Mesenchymal stem cell (in vitro differentiated cells and primary cell): ENCODE measurements around the gene SETD1A.
A peak's percentile ranks its signal among the peaks of the same experiment; 100 is the strongest.

Source experiments
- DNase-seq: peaks from one replicate; pipeline ENCODE4 v3.0.0-alpha.2; 2013
- H2AFZ ChIP-seq: one replicate; pipeline ENCODE4 v1.6.1; 2013; ENCODE audit warnings: low read depth, mild to moderate bottlenecking, control low read depth, inconsistent platforms, low read length, moderate library complexity
- H2AK5ac ChIP-seq: 2 replicates; pipeline ENCODE4 v1.6.1; 2013; ENCODE audit warnings: low read length, moderate library complexity, mild to moderate bottlenecking, inconsistent platforms; ENCODE audit not compliant: severe bottlenecking
- H2BK120ac ChIP-seq: one replicate; pipeline ENCODE4 v1.6.1; 2013; ENCODE audit warnings: low read depth, mild to moderate bottlenecking, inconsistent platforms, low read length, moderate library complexity
- H2BK12ac ChIP-seq, 2 experiments: one replicate each; pipeline ENCODE4 v1.6.1; 2013; ENCODE audit warnings: inconsistent platforms in 2 of 2, low read length in 2 of 2, mild to moderate bottlenecking in 2 of 2, moderate library complexity in 2 of 2, control low read depth in 1 of 2
- H2BK15ac ChIP-seq: one replicate; pipeline ENCODE4 v1.6.1; 2013; ENCODE audit warnings: mild to moderate bottlenecking, low read depth, inconsistent platforms; ENCODE audit not compliant: poor library complexity, severe bottlenecking
- H2BK5ac ChIP-seq: 2 replicates; pipeline ENCODE4 v1.6.1; 2013; ENCODE audit warnings: low read depth, mild to moderate bottlenecking, low read length, control low read depth, inconsistent platforms; ENCODE audit not compliant: poor library complexity, severe bottlenecking
- H3K14ac ChIP-seq, 2 experiments: one replicate each; pipeline ENCODE4 v1.6.1; 2013; ENCODE audit warnings: inconsistent platforms in 2 of 2, low read length in 2 of 2, control low read depth in 1 of 2, mild to moderate bottlenecking in 1 of 2, moderate library complexity in 1 of 2
- H3K18ac ChIP-seq, 2 experiments: one replicate each; pipeline ENCODE4 v1.6.1; 2013; ENCODE audit warnings: inconsistent platforms in 2 of 2, low read length in 2 of 2, control low read depth in 1 of 2, low read depth in 1 of 2, mild to moderate bottlenecking in 1 of 2
- H3K23ac ChIP-seq, 2 experiments: one replicate each; pipeline ENCODE4 v1.6.1; 2013; ENCODE audit warnings: inconsistent platforms in 2 of 2, low read length in 2 of 2, mild to moderate bottlenecking in 2 of 2, moderate library complexity in 2 of 2, control low read depth in 1 of 2
- H3K27ac ChIP-seq: 2 replicates; pipeline ENCODE4 v1.5.1; 2013; ENCODE audit warnings: mild to moderate bottlenecking, moderate library complexity, low read length, control low read depth, inconsistent platforms; ENCODE audit not compliant: poor library complexity, severe bottlenecking
- H3K27me3 ChIP-seq, 2 experiments: 2 replicates each; pipeline versions ENCODE4 v1.6.1 to v1.7.0; 2013; ENCODE audit warnings: low read length in 2 of 2, mild to moderate bottlenecking in 2 of 2, moderate library complexity in 2 of 2, control low read depth in 1 of 2, inconsistent platforms in 1 of 2; ENCODE audit not compliant: control insufficient read depth in 1 of 2, insufficient read depth in 1 of 2
- H3K36me3 ChIP-seq, 2 experiments: 2 replicates each; pipeline versions ENCODE4 v1.6.1 to v1.7.0; 2013; ENCODE audit warnings: low read length in 2 of 2, control low read depth in 1 of 2, inconsistent platforms in 1 of 2, low read depth in 1 of 2, mild to moderate bottlenecking in 1 of 2; ENCODE audit not compliant: insufficient read depth in 2 of 2, control insufficient read depth in 1 of 2
- H3K4ac ChIP-seq, 2 experiments: one replicate each; pipeline ENCODE4 v1.6.1; 2013; ENCODE audit warnings: inconsistent platforms in 2 of 2, low read length in 2 of 2, mild to moderate bottlenecking in 2 of 2, moderate library complexity in 2 of 2, control low read depth in 1 of 2, low read depth in 1 of 2
- H3K4me1 ChIP-seq: 2 replicates; pipeline ENCODE4 v1.6.1; 2013; ENCODE audit warnings: low read depth, low read length, control low read depth; ENCODE audit not compliant: control insufficient read depth, insufficient read depth
- H3K4me2 ChIP-seq: 2 replicates; pipeline ENCODE4 v1.6.1; 2013; ENCODE audit warnings: low read length, mild to moderate bottlenecking, inconsistent platforms; ENCODE audit not compliant: poor library complexity, severe bottlenecking
- H3K4me3 ChIP-seq, 2 experiments: 2 replicates each; pipeline versions ENCODE4 v1.5.1 to v1.7.0; 2013; ENCODE audit warnings: low read length in 2 of 2, mild to moderate bottlenecking in 2 of 2, control low read depth in 1 of 2, low read depth in 1 of 2; ENCODE audit not compliant: insufficient read depth in 1 of 2
- H3K79me1 ChIP-seq: replicated peaks from 2 replicates; pipeline ENCODE4 v1.6.1; 2013; ENCODE audit warnings: mild to moderate bottlenecking, control low read depth, low read length, inconsistent platforms; ENCODE audit not compliant: poor library complexity, severe bottlenecking
- H3K9ac ChIP-seq: 2 replicates; pipeline ENCODE4 v1.7.0; 2013; ENCODE audit warnings: mild to moderate bottlenecking, low read length, moderate library complexity
- H3K9me3 ChIP-seq: 2 replicates; pipeline ENCODE4 v1.7.0; 2013; ENCODE audit warnings: mild to moderate bottlenecking, low read length; ENCODE audit not compliant: control insufficient read depth
- H4K8ac ChIP-seq: one replicate; pipeline ENCODE4 v1.6.1; 2013; ENCODE audit warnings: inconsistent platforms, mild to moderate bottlenecking, low read length, moderate library complexity
- H4K91ac ChIP-seq: one replicate; pipeline ENCODE4 v1.6.1; 2013; ENCODE audit warnings: mild to moderate bottlenecking, low read length, inconsistent platforms
- WGBS: methylation state at CpG from one replicate; pipeline ENCODE4 v1.1.7; 2013; ENCODE audit warnings: mixed read lengths; 5-methylcytosine and 5-hydroxymethylcytosine counted together

SETD1A gene

GRCh38 chr16:30989469-30990047, 32.0 kb downstream of the SETD1A start:
- Histone ChIP-seq H3K36me3 (peaks cover 37 to 64% of the 10 kb centered on the region in 2 experiments), H3K9me3 (no peaks in the 10 kb centered on the region), H3K4me2 (no peak overlapping the region), H3K23ac (no peak overlapping the region), H3K79me1 (no peaks in the 10 kb centered on the region), H3K27ac (no peak overlapping the region), H2BK5ac (no peak overlapping the region), H3K4ac (no peak overlapping the region), H3K18ac (no peak overlapping the region), H3K4me1 (peaks cover 27% of the 10 kb centered on the region), H2BK15ac (no peak overlapping the region), H2BK12ac (no peak overlapping the region), H2AK5ac (no peak overlapping the region), H4K91ac (no peak overlapping the region), H4K8ac (no peak overlapping the region), H3K27me3 (no peaks in the 10 kb centered on the region), H2BK120ac (no peak overlapping the region), H3K9ac (no peak overlapping the region), H3K4me3 (no peak overlapping the region), H2AFZ (no peak overlapping the region), H3K14ac (no peak overlapping the region)
- 93% methylated on average over 20 of the region's 23 CpGs for WGBS
- no peak for DNase-seq

GRCh38 chr16:30990105-30990504, 32.6 kb downstream of the SETD1A start:
- H3K79me1 ChIP-seq, result no peaks in the 10 kb centered on the region
- no peak overlapping the region for H2AK5ac ChIP-seq
- H3K9ac ChIP-seq, result no peak overlapping the region
- peaks cover 36 to 60% of the 10 kb centered on the region in 2 experiments for H3K36me3 ChIP-seq
- no peak overlapping the region for H2BK120ac ChIP-seq
- H3K27me3 ChIP-seq, result no peaks in the 10 kb centered on the region
- no peak overlapping the region for H2BK12ac ChIP-seq
- H3K23ac ChIP-seq, result no peak overlapping the region
- H4K8ac ChIP-seq, result no peak overlapping the region
- H3K4me3 ChIP-seq, result no peak overlapping the region
- DNase-seq, result no peak
- H2AFZ ChIP-seq, result no peak overlapping the region
- no peak overlapping the region for H2BK5ac ChIP-seq
- H3K4me2 ChIP-seq, result no peak overlapping the region
- H3K14ac ChIP-seq, result no peak overlapping the region
- peak overlapping the region; percentile 47 for H4K91ac ChIP-seq
- H3K4ac ChIP-seq, result no peak overlapping the region
- peak overlapping the region; percentile 6 for H2BK15ac ChIP-seq
- no peak overlapping the region for H3K27ac ChIP-seq
- no peaks in the 10 kb centered on the region for H3K9me3 ChIP-seq
- 90% methylated on average over 8 of the region's 12 CpGs for WGBS
- H3K18ac ChIP-seq, result no peak overlapping the region
- peaks cover 23% of the 10 kb centered on the region for H3K4me1 ChIP-seq

GRCh38 chr16:30991052-30991451, 33.5 kb downstream of the SETD1A start:
- H3K79me1 ChIP-seq, result no peaks in the 10 kb centered on the region
- H4K8ac ChIP-seq, result no peak overlapping the region
- no peak overlapping the region for H2BK5ac ChIP-seq
- 81% methylated on average over 8 of the region's 8 CpGs for WGBS
- no peak overlapping the region for H2BK15ac ChIP-seq
- H3K36me3 ChIP-seq, result peaks cover 35 to 58% of the 10 kb centered on the region in 2 experiments
- H3K27ac ChIP-seq, result no peak overlapping the region
- no peak overlapping the region for H3K18ac ChIP-seq
- H2AFZ ChIP-seq, result no peak overlapping the region
- no peaks in the 10 kb centered on the region for H3K9me3 ChIP-seq
- H2BK120ac ChIP-seq, result no peak overlapping the region
- H3K23ac ChIP-seq, result peak overlapping the region in 1 of 2 experiments; percentile 32
- no peak for DNase-seq
- H3K27me3 ChIP-seq, result no peaks in the 10 kb centered on the region
- H3K4me2 ChIP-seq, result no peak overlapping the region
- peak overlapping the region in 1 of 2 experiments; percentile 21 for H3K4ac ChIP-seq
- no peak overlapping the region for H2BK12ac ChIP-seq
- no peak overlapping the region for H3K9ac ChIP-seq
- no peak overlapping the region for H2AK5ac ChIP-seq
- H4K91ac ChIP-seq, result no peak overlapping the region
- peaks cover 14% of the 10 kb centered on the region for H3K4me1 ChIP-seq
- H3K14ac ChIP-seq, result no peak overlapping the region
- H3K4me3 ChIP-seq, result peak overlapping the region in 1 of 2 experiments; percentile 32

- peaks cover 24 to 50% of the 10 kb centered on the region in 2 experiments for H3K36me3 ChIP-seq
- no peak overlapping the region for H3K4me2 ChIP-seq
- H3K18ac ChIP-seq, result no peak overlapping the region
- WGBS, result 95% methylated on average over 21 of the region's 21 CpGs
- no peaks in the 10 kb centered on the region for H3K9me3 ChIP-seq
- no peak overlapping the region for H2AFZ ChIP-seq
- no peak overlapping the region for H3K27ac ChIP-seq
- peak overlapping the region; percentile 13 for H4K8ac ChIP-seq
- no peak overlapping the region for H2BK15ac ChIP-seq
- H2BK5ac ChIP-seq, result no peak overlapping the region
- no peaks in the 10 kb centered on the region for H3K27me3 ChIP-seq
- H3K9ac ChIP-seq, result no peak overlapping the region
- no peak overlapping the region for H2BK12ac ChIP-seq
- no peak overlapping the region for H3K14ac ChIP-seq
- no peak overlapping the region for H2AK5ac ChIP-seq
- no peaks in the 10 kb centered on the region for H3K79me1 ChIP-seq
- H4K91ac ChIP-seq, result no peak overlapping the region
- no peak overlapping the region for H3K4me3 ChIP-seq
- H3K4me1 ChIP-seq, result peaks cover 15% of the 10 kb centered on the region
- no peak overlapping the region for H2BK120ac ChIP-seq
- H3K4ac ChIP-seq, result no peak overlapping the region
- no peak overlapping the region for H3K23ac ChIP-seq
- no peak for DNase-seq
Observed at GRCh38 chr16:30992276-30992780, 34.8 kb downstream of the SETD1A start.
